B cell (primary cell): Measurements from ENCODE around the gene HLA-DQB2. TPM values are rescaled to one million over a fixed set of nuclear protein-coding genes. Genes with fewer than 3 reads are reported as not detected.

ENCODE experiments used
- ATAC-seq: fragments of 200-7000 bp; cut with Tn5 transposase; one replicate; pipeline ENCODE4 v1.10.0; 2021; ENCODE audit warnings: low read depth, mild to moderate bottlenecking, moderate number of reproducible peaks, moderate library complexity
- CTCF ChIA-PET: fragments of 350-600 bp; sonication (Branson Sonifier 250); formaldehyde crosslinking; loops from one replicate; lab custom pipeline; 2021; ENCODE audit warnings: antibody characterized with exemption, inconsistent platforms; lab: Charles Lee
- POLR2A ChIA-PET: fragments of 350-600 bp; sonication (Branson Sonifier 250); formaldehyde crosslinking; loops from one replicate; lab custom pipeline; 2021; ENCODE audit warnings: antibody characterized with exemption; lab: Charles Lee
- DNase-seq: peaks from one replicate; pipeline ENCODE4 v3.0.0; 2013
- H2AFZ ChIP-seq: 2 replicates; pipeline ENCODE4 v1.6.1; 2012; ENCODE audit warnings: mild to moderate bottlenecking, low read depth, low read length; ENCODE audit not compliant: insufficient read depth, poor library complexity, severe bottlenecking
- H3K27ac ChIP-seq, 2 donors: 1 replicate in 1 of 2; 2 replicates in 1 of 2; pipeline ENCODE4 v1.5.1; 2012 to 2013; ENCODE audit warnings: low read length in 2 of 2, mild to moderate bottlenecking in 2 of 2, moderate library complexity in 1 of 2
- H3K27me3 ChIP-seq, 4 experiments: fragments of 200-600 bp in 1 of 4; sonication (generic) in 1 of 4; replicated peaks in 1 of 4; 1 replicate in 2 of 4; 2 replicates in 2 of 4; pipeline versions ENCODE4 v1.6.1 to v1.7.0; 2013 to 2016; ENCODE audit warnings: low read length in 3 of 4, mild to moderate bottlenecking in 2 of 4, mixed read lengths in 1 of 4, moderate library complexity in 1 of 4; ENCODE audit not compliant: insufficient read depth in 4 of 4, control insufficient read depth in 3 of 4; ENCODE audit errors: control extremely low read depth in 1 of 4
- H3K36me3 ChIP-seq, 2 experiments: replicated peaks in 1 of 2; 1 replicate in 1 of 2; 2 replicates in 1 of 2; pipeline versions ENCODE4 v1.6.1 to v1.7.1; 2013; ENCODE audit warnings: low read length in 1 of 2; ENCODE audit not compliant: insufficient read depth in 2 of 2, control insufficient read depth in 1 of 2; ENCODE audit errors: control extremely low read depth in 1 of 2, extremely low read depth in 1 of 2
- H3K4me1 ChIP-seq, 2 donors: fragments of 200-600 bp in 1 of 2; sonication (generic) in 1 of 2; 1 replicate in 1 of 2; 2 replicates in 1 of 2; pipeline versions ENCODE4 v1.5.1 to v1.6.1; 2013 to 2017; ENCODE audit warnings: low read length in 2 of 2; ENCODE audit not compliant: control insufficient read depth in 2 of 2, insufficient read depth in 2 of 2
- H3K4me2 ChIP-seq: replicated peaks from 2 replicates; pipeline ENCODE3; 2012; ENCODE audit warnings: mild to moderate bottlenecking, low read depth, low read length; ENCODE audit not compliant: poor library complexity, severe bottlenecking
- H3K4me3 ChIP-seq, 5 experiments: fragments of 200-600 bp in 1 of 5; sonication (generic) in 1 of 5; 1 replicate in 3 of 5; 2 replicates in 2 of 5; pipeline versions ENCODE4 v1.5.1 to v1.7.0; 2011 to 2016; ENCODE audit warnings: low read length in 4 of 5, mild to moderate bottlenecking in 4 of 5, low read depth in 2 of 5, control low read depth in 1 of 5, moderate library complexity in 1 of 5; ENCODE audit not compliant: insufficient read depth in 1 of 5; ENCODE audit errors: control extremely low read depth in 1 of 5, extremely low read depth in 1 of 5
- H3K79me2 ChIP-seq: fragments of 200-600 bp; sonication (generic); one replicate; pipeline ENCODE4 v1.6.0; 2016; ENCODE audit warnings: low read length; ENCODE audit not compliant: control insufficient read depth, insufficient read depth
- H3K9ac ChIP-seq: fragments of 200-600 bp; sonication (generic); 2 replicates; pipeline ENCODE4 v1.6.1; 2017; ENCODE audit warnings: mild to moderate bottlenecking, low read length, moderate library complexity
- H3K9me3 ChIP-seq, 3 donors: one replicate each; pipeline versions ENCODE4 v1.6.1 to v1.7.1; 2013; ENCODE audit warnings: low read length in 2 of 3; ENCODE audit not compliant: control insufficient read depth in 2 of 3, insufficient read depth in 1 of 3; ENCODE audit errors: control extremely low read depth in 1 of 3
- H4K20me1 ChIP-seq: 2 replicates; pipeline ENCODE4 v1.6.0; 2012; ENCODE audit warnings: mild to moderate bottlenecking, low read length; ENCODE audit not compliant: insufficient read depth, control insufficient read depth, poor library complexity, severe bottlenecking
- H3K27ac Mint-ChIP-seq: one replicate; pipeline ENCODE4 v1.8.0; 2021; ENCODE audit warnings: mixed read lengths
- H3K27me3 Mint-ChIP-seq: one replicate; pipeline ENCODE4 v1.8.0; 2021; ENCODE audit warnings: mixed read lengths
- H3K4me1 Mint-ChIP-seq: one replicate; pipeline ENCODE4 v1.8.0; 2021; ENCODE audit warnings: mixed read lengths
- H3K4me3 Mint-ChIP-seq: one replicate; pipeline ENCODE4 v1.8.0; 2021; ENCODE audit warnings: mixed read lengths
- H3K9me3 Mint-ChIP-seq: one replicate; pipeline ENCODE4 v1.8.0; 2022; ENCODE audit warnings: mixed read lengths; ENCODE audit not compliant: insufficient read depth
- EZH2 ChIP-seq: IDR thresholded peaks from 2 replicates; pipeline ENCODE4 v1.6.1; 2012; ENCODE audit warnings: borderline replicate concordance, low read depth, mild to moderate bottlenecking, moderate library complexity, low read length; ENCODE audit not compliant: insufficient read depth, poor library complexity, severe bottlenecking
- WGBS: methylation state at CpG from one replicate; pipeline ENCODE4 v1.1.5; 2013; ENCODE audit warnings: missing lambda C conversion rate; ENCODE audit not compliant: insufficient coverage; 5-methylcytosine and 5-hydroxymethylcytosine counted together
- intact Hi-C: fragments of 100-400 bp; cut with micrococcal nuclease; formaldehyde crosslinking; loops from one replicate; pipeline ENCODE4 v1.10.0; 2022
- polyA plus RNA-seq: library from polyadenylated mRNA; depleted of rRNA; stranded (reverse); fragments of >200 nt; gene quantifications from 2 replicates; pipeline ENCODE4 v1.2.3, GENCODE V29; 2012
- total RNA-seq, 2 donors: library from RNA; stranded (reverse); fragments of 120-200 nt in 1 of 2; gene quantifications; 1 replicate in 1 of 2; 2 replicates in 1 of 2; pipeline versions ENCODE4 v1.2.3 to v1.2.4, GENCODE V29; 2013 to 2022
- TF ChIP-seq, protein P1 (sequence below): fragments of 200-600 bp; IDR thresholded peaks from one replicate; pipeline ENCODE4 v1.8.0; 2022; ENCODE audit warnings: antibody characterized with exemption, mild to moderate bottlenecking

HLA-DQB2 gene
- total and polyA plus RNA-seq, 2 donors (not counting 1 experiment from before 2014, with no cell fraction given), result 41.1 to 109 TPM

DNA sequence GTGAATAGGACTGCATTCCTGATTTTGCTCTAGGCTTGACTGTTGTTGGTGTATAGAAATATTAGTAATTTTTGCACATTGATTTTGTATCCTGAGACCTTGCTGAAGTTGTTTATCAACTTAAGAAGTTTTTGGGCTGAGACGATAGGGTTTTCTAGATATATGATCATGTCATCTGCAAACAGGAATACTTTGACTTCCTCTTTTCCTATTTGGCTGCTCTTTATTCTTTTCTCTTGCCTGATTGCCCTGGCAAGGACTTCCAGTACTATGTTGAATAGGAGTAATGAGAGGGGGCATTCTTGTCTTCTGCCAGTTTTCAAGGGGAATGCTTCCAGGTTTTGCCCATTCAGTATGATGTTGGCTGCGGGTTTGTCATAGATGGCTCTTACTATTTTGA, 40.1 kb upstream of the HLA-DQB2 start:
- H3K4me3 ChIP-seq, result no peak overlapping the region
- ChIA-PET POLR2A (no interaction called here), CTCF (interaction anchor here (0.8 to 2.0 kb wide), 6 partner anchors 8 to 390 kb away, joined by 3 to 8 read pairs (median 3); no protein-coding TSS in a partner anchor)
- no peak overlapping the region for H2AFZ ChIP-seq
- no peak for TF ChIP-seq EZH2
- TF ChIP-seq, protein P1, sequence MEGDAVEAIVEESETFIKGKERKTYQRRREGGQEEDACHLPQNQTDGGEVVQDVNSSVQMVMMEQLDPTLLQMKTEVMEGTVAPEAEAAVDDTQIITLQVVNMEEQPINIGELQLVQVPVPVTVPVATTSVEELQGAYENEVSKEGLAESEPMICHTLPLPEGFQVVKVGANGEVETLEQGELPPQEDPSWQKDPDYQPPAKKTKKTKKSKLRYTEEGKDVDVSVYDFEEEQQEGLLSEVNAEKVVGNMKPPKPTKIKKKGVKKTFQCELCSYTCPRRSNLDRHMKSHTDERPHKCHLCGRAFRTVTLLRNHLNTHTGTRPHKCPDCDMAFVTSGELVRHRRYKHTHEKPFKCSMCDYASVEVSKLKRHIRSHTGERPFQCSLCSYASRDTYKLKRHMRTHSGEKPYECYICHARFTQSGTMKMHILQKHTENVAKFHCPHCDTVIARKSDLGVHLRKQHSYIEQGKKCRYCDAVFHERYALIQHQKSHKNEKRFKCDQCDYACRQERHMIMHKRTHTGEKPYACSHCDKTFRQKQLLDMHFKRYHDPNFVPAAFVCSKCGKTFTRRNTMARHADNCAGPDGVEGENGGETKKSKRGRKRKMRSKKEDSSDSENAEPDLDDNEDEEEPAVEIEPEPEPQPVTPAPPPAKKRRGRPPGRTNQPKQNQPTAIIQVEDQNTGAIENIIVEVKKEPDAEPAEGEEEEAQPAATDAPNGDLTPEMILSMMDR, result no peak
- no peak overlapping the region for H3K27ac ChIP-seq
- ATAC-seq, result no peak
- Mint-ChIP-seq H3K4me3 (no peak overlapping the region), H3K27ac (no peak overlapping the region), H3K9me3 (peaks cover 22% of the 10 kb centered on the region), H3K27me3 (no peaks in the 10 kb centered on the region), H3K4me1 (peaks cover 27% of the 10 kb centered on the region)
- peaks cover 12% of the 10 kb centered on the region for H3K79me2 ChIP-seq
- peaks cover 1 to 15% of the 10 kb centered on the region in 2 experiments for H3K36me3 ChIP-seq
- no peak overlapping the region for H3K4me2 ChIP-seq
- DNase-seq, result no peak
- H3K9me3 ChIP-seq, result peaks cover 6 to 23% (median 14%) of the 10 kb centered on the region in 3 donors
- WGBS, result no CpG with 5 or more reads among the region's 2 CpGs
- H3K27me3 ChIP-seq, result no peaks in the 10 kb centered on the region
- peaks cover 0 to 9% of the 10 kb centered on the region in 2 donors for H3K4me1 ChIP-seq
- intact Hi-C loops, result no loop called here
- H4K20me1 ChIP-seq, result no peaks in the 10 kb centered on the region
- no peak overlapping the region for H3K9ac ChIP-seq

DNA sequence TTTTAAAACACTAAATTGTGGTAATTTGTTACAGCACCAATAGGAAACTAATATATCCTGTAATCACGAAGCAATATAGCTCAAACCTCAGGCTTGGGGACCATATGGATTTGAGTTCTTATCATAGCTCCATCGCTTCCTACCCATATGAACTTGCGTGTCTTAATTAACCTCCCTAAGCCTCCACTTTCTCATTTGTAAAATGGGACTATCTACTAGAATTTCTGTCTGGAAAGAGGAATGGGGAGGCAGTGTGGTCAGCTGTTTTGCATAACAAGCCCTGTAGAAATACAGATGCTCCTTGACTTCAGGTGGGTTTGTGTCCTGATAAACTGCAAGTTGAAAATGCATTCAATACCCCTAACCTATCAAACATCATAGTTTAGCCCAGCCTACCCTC, 36.4 kb upstream of the HLA-DQB2 start:
- intact Hi-C loops, result loop anchor here (5.0 to 10.0 kb wide), 3 partner anchors 38 to 755 kb away; partner anchors contain the start of genes ATF6B and TAP2

More for the DNA sequence above, 36.4 kb upstream of the HLA-DQB2 start:
- peaks cover 15 to 21% of the 10 kb centered on the region in 2 donors for H3K4me1 ChIP-seq
- peaks cover 6 to 27% (median 12%) of the 10 kb centered on the region in 3 donors for H3K9me3 ChIP-seq
- H3K9ac ChIP-seq, result no peak overlapping the region
- Mint-ChIP-seq H3K4me3 (no peak overlapping the region), H3K27me3 (no peaks in the 10 kb centered on the region), H3K9me3 (peaks cover 24% of the 10 kb centered on the region), H3K4me1 (peaks cover 35% of the 10 kb centered on the region), H3K27ac (no peak overlapping the region)
- no peaks in the 10 kb centered on the region for H3K27me3 ChIP-seq
- H3K79me2 ChIP-seq, result no peaks in the 10 kb centered on the region
- H3K4me2 ChIP-seq, result no peak overlapping the region
- no peak overlapping the region for H2AFZ ChIP-seq
- H4K20me1 ChIP-seq, result no peaks in the 10 kb centered on the region
- ChIA-PET CTCF (interaction anchor here (0.5 to 5.9 kb wide), 15 partner anchors 9 to 386 kb away, joined by 3 to 37 read pairs (median 3); partner anchors contain the start of genes PSMB8, PSMB9, TAP1 and TAP2), POLR2A (no interaction called here)
- no peak overlapping the region for H3K4me3 ChIP-seq
- no peaks in the 10 kb centered on the region for H3K36me3 ChIP-seq
- H3K27ac ChIP-seq, result no peak overlapping the region
- DNase-seq (no peak), ATAC-seq (no peak)
- WGBS, result no CpG with 5 or more reads among the region's 3 CpGs
- no peak for TF ChIP-seq EZH2
- TF ChIP-seq, protein P1, result no peak
